Measurements from ENCODE around the gene MTMR12. TPM values are rescaled to one million over a fixed set of nuclear protein-coding genes. Genes with fewer than 3 reads are reported as not detected.
"Not testable (repeated sequence)": the region's sequence is repeated elsewhere in the genome, so short reads cannot be mapped to it uniquely, and the experiment has no call there.

The MTMR12 gene
- total RNA-seq, 2 experiments from 2014 or later, result 28.6 to 29.6 TPM

DNA sequence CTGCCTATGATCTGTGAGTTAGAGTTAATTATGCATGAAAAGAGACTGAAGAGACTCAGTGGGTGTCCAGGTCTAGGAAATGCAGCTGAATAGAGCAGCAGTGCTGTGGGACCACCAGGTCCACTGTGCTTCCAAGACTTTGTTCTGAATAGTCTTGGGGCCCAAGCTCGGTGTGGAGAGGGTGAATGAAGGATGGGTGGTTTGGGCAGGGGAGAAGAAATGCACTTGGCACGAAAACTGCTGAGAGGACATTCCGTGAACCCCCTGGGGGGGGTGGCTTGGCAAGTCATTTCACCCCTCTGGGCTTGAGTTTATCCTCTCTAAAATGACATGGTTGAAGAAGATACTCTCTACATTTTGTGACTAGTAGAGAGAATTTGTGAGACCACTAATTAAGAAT lies 102.6 kb downstream of the MTMR12 start:
- peaks cover 20% of the 10 kb centered on the region for H3K4me1 Mint-ChIP-seq
- CTCF ChIA-PET, result interaction anchor here (0.5 to 0.7 kb wide), 3 partner anchors 22 to 132 kb away, joined by 3 read pairs; no protein-coding TSS in a partner anchor
- peak overlapping the region; percentile 86 for H3K27ac Mint-ChIP-seq
- no peak overlapping the region for H3K4me3 Mint-ChIP-seq
- peaks cover 3% of the 10 kb centered on the region for H3K9me3 Mint-ChIP-seq
- POLR2A ChIA-PET, result interaction anchor here (3.5 kb wide), 1 partner anchor 36 kb away, joined by 38 read pairs; the partner anchor contains the start of gene GOLPH3
- H3K36me3 Mint-ChIP-seq (ENCODE audit: low read depth), result peaks cover 6% of the 10 kb centered on the region
- no peak for DNase-seq
- no peaks in the 10 kb centered on the region for H3K27me3 Mint-ChIP-seq

- H3K4me1 Mint-ChIP-seq, result peaks cover 20% of the 10 kb centered on the region
- H3K4me3 Mint-ChIP-seq; H3K9me3 Mint-ChIP-seq; H3K27me3 Mint-ChIP-seq; H3K36me3 Mint-ChIP-seq (ENCODE audit: low read depth); H3K27ac Mint-ChIP-seq; DNase-seq; CTCF ChIA-PET: not testable (repeated sequence)
- POLR2A ChIA-PET, result interaction anchor here (3.5 kb wide), 1 partner anchor 35 kb away, joined by 38 read pairs; the partner anchor contains the start of gene GOLPH3
Observed at GRCh38 chr5:32208837-32209236, 103.9 kb downstream of the MTMR12 start.

DNA sequence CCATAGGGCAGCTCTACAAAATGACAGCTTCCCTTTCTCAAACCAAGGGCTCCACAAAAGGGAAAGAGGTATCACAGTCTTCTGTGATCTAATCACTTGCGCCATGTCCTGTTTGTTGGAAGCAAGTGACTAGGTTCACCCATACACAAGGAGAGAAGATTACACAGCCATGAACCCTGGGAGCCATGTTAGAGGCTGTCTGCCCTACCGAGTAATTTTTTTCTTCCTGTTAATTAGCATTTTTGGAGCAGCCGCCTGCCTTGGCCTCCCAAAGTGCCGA lies 105.4 kb downstream of the MTMR12 start:
- Mint-ChIP-seq H3K27me3 (no peaks in the 10 kb centered on the region), H3K4me1 (peaks cover 20% of the 10 kb centered on the region), H3K36me3 (ENCODE audit: low read depth) (peaks cover 6% of the 10 kb centered on the region), H3K4me3 (no peak overlapping the region), H3K9me3 (peaks cover 3% of the 10 kb centered on the region), H3K27ac (no peak overlapping the region)
- CTCF ChIA-PET, result interaction anchor here (0.9 kb wide), 1 partner anchor 24 kb away, joined by 5 read pairs; no protein-coding TSS in a partner anchor
- DNase-seq, result no peak
- POLR2A ChIA-PET, result interaction anchor here (0.5 to 0.7 kb wide), 2 partner anchors 33 to 42 kb away, joined by 3 to 4 read pairs; partner anchors contain the start of gene GOLPH3

- Mint-ChIP-seq H3K9me3 (peaks cover 3% of the 10 kb centered on the region), H3K27ac (no peak overlapping the region), H3K27me3 (peaks cover 1% of the 10 kb centered on the region), H3K36me3 (ENCODE audit: low read depth) (peaks cover 6% of the 10 kb centered on the region), H3K4me1 (peaks cover 20% of the 10 kb centered on the region), H3K4me3 (no peak overlapping the region)
- DNase-seq, result no peak
- ChIA-PET CTCF (interaction anchor here (0.6 to 0.9 kb wide), 2 partner anchors 25 to 173 kb away, joined by 5 to 6 read pairs; no protein-coding TSS in a partner anchor), POLR2A (interaction anchor here (0.5 to 1.0 kb wide), 3 partner anchors 32 to 41 kb away, joined by 3 to 4 read pairs (median 4); partner anchors contain the start of gene GOLPH3)
Observed at GRCh38 chr5:32206509-32207354, 106.0 kb downstream of the MTMR12 start.

GRCh38 chr5:32206053-32206452 lies 106.7 kb downstream of the MTMR12 start:
- peaks cover 6% of the 10 kb centered on the region for H3K36me3 Mint-ChIP-seq (ENCODE audit: low read depth)
- CTCF ChIA-PET, result interaction anchor here (0.6 kb wide), 1 partner anchor 174 kb away, joined by 6 read pairs; no protein-coding TSS in a partner anchor
- no peak for DNase-seq
- H3K27me3 Mint-ChIP-seq, result peaks cover 4% of the 10 kb centered on the region
- POLR2A ChIA-PET, result interaction anchor here (1.0 kb wide), 1 partner anchor 31 kb away, joined by 4 read pairs; no protein-coding TSS in a partner anchor
- H3K27ac Mint-ChIP-seq, result no peak overlapping the region
- no peak overlapping the region for H3K4me3 Mint-ChIP-seq
- peaks cover 3% of the 10 kb centered on the region for H3K9me3 Mint-ChIP-seq
- peaks cover 16% of the 10 kb centered on the region for H3K4me1 Mint-ChIP-seq

- CTCF ChIA-PET, result no interaction called here
- POLR2A ChIA-PET, result no interaction called here
- H3K36me3 Mint-ChIP-seq (ENCODE audit: low read depth), result no peaks in the 10 kb centered on the region
Observed at GRCh38 chr5:32202394-32202793, 110.3 kb downstream of the MTMR12 start.

DNA sequence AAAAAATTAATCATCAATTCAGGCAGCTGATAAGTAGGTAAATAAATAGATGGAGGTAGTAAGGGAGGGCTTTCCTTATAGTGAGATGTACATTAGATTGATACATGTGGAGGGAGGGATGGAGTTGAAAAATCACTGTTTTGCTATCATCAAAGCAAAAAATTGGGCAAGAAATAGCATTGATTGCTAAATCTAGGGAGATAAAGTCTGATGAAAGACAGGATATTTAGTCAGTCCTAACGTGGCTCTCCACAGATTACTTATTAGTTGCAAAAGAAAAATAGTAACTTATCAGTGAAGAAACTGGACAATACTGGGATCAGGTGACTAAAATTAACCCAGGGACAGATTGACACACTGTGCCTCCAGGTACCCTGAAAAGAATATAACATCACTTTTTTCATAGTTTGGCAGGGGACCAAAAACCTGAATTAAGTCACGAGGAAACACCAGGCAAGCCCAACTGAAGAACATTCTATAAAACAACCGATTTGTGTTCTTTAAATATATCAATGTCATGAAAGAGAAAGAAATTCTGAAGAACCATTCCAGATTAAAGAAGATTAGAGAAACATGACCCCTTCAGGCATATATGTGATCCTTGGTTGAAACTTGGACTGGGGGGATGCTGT lies 111.5 kb downstream of the MTMR12 start:
- H3K9me3 Mint-ChIP-seq, result no peaks in the 10 kb centered on the region

More at GRCh38 chr5:32202394-32202793, 110.3 kb downstream of the MTMR12 start:
- DNase-seq, result no peak
- H3K4me3 Mint-ChIP-seq, result no peak overlapping the region
- peaks cover 4% of the 10 kb centered on the region for H3K27me3 Mint-ChIP-seq
- peaks cover 5% of the 10 kb centered on the region for H3K4me1 Mint-ChIP-seq
- H3K9me3 Mint-ChIP-seq, result no peaks in the 10 kb centered on the region
- no peak overlapping the region for H3K27ac Mint-ChIP-seq

GRCh38 chr5:32197032-32197431 lies 115.7 kb downstream of the MTMR12 start:
- no peak for DNase-seq
- POLR2A ChIA-PET, result no interaction called here
- H3K4me3 Mint-ChIP-seq, result no peak overlapping the region
- H3K36me3 Mint-ChIP-seq (ENCODE audit: low read depth), result no peaks in the 10 kb centered on the region
- no peak overlapping the region for H3K27ac Mint-ChIP-seq
- peaks cover 18% of the 10 kb centered on the region for H3K27me3 Mint-ChIP-seq
- H3K4me1 Mint-ChIP-seq, result no peaks in the 10 kb centered on the region
- CTCF ChIA-PET, result no interaction called here
- H3K9me3 Mint-ChIP-seq, result no peaks in the 10 kb centered on the region

More for the DNA sequence above, 111.5 kb downstream of the MTMR12 start:
- Mint-ChIP-seq H3K4me3 (no peak overlapping the region), H3K27me3 (peaks cover 7% of the 10 kb centered on the region), H3K36me3 (ENCODE audit: low read depth) (no peaks in the 10 kb centered on the region), H3K27ac (no peak overlapping the region), H3K4me1 (no peaks in the 10 kb centered on the region)
- no peak for DNase-seq
- ChIA-PET CTCF (no interaction called here), POLR2A (no interaction called here)

GRCh38 chr5:32195265-32195664 lies 117.5 kb downstream of the MTMR12 start:
- ChIA-PET CTCF (no interaction called here), POLR2A (no interaction called here)
- no peaks in the 10 kb centered on the region for H3K9me3 Mint-ChIP-seq
- H3K27me3 Mint-ChIP-seq, result peaks cover 15% of the 10 kb centered on the region
- DNase-seq, result no peak
- no peaks in the 10 kb centered on the region for H3K4me1 Mint-ChIP-seq
- H3K4me3 Mint-ChIP-seq, result no peak overlapping the region
- no peak overlapping the region for H3K27ac Mint-ChIP-seq
- no peaks in the 10 kb centered on the region for H3K36me3 Mint-ChIP-seq (ENCODE audit: low read depth)

DNA sequence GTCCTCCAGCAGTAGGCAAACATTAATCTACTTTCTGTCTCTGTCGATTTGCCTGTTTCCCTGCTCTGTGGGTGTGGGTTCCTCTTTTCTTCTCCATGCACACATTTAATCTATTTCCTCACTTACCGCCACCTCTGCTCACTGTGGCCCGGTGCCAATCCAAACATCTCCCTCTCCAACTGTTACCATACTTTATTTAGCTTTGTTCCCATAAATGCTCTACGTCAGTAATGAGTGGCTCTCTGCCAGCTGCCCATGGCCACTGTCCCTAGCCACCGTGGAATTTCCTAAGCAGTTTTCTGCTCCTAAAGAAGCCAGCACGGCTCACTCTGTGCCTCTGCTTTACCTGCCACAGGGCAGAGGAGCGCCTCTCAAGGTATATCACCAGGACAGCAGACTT lies 119.1 kb downstream of the MTMR12 start:
- POLR2A ChIA-PET, result interaction anchor here (1.0 kb wide), 1 partner anchor 18 kb away, joined by 3 read pairs; no protein-coding TSS in a partner anchor
- CTCF ChIA-PET, result no interaction called here
- no peak for DNase-seq
- Mint-ChIP-seq H3K9me3 (no peaks in the 10 kb centered on the region), H3K36me3 (ENCODE audit: low read depth) (no peaks in the 10 kb centered on the region), H3K27ac (no peak overlapping the region), H3K27me3 (peaks cover 15% of the 10 kb centered on the region), H3K4me1 (no peaks in the 10 kb centered on the region), H3K4me3 (no peak overlapping the region)

GRCh38 chr5:32190095-32190494 lies 122.6 kb downstream of the MTMR12 start:
- DNase-seq, result no peak
- Mint-ChIP-seq H3K4me3 (no peak overlapping the region), H3K4me1 (no peaks in the 10 kb centered on the region), H3K9me3 (no peaks in the 10 kb centered on the region), H3K27ac (no peak overlapping the region), H3K27me3 (peaks cover 9% of the 10 kb centered on the region), H3K36me3 (ENCODE audit: low read depth) (no peaks in the 10 kb centered on the region)
- ChIA-PET CTCF (interaction anchor here (2.8 kb wide), 1 partner anchor 42 kb away, joined by 8 read pairs; no protein-coding TSS in a partner anchor), POLR2A (no interaction called here)

- Mint-ChIP-seq H3K4me3 (no peak overlapping the region), H3K9me3 (no peaks in the 10 kb centered on the region), H3K27ac (no peak overlapping the region), H3K27me3 (no peaks in the 10 kb centered on the region), H3K4me1 (peaks cover 1% of the 10 kb centered on the region), H3K36me3 (ENCODE audit: low read depth) (no peaks in the 10 kb centered on the region)
- ChIA-PET CTCF (no interaction called here), POLR2A (no interaction called here)
- DNase-seq, result no peak
Observed at GRCh38 chr5:32187675-32188074, 125.1 kb downstream of the MTMR12 start.

- H3K9me3 Mint-ChIP-seq, result no peaks in the 10 kb centered on the region
- H3K36me3 Mint-ChIP-seq (ENCODE audit: low read depth), result no peaks in the 10 kb centered on the region
- no peak overlapping the region for H3K27ac Mint-ChIP-seq
- no peak overlapping the region for H3K4me3 Mint-ChIP-seq
- ChIA-PET CTCF (no interaction called here), POLR2A (interaction anchor here (2.7 kb wide), 1 partner anchor 9 kb away, joined by 8 read pairs; the partner anchor contains the start of gene GOLPH3)
- peaks cover 2% of the 10 kb centered on the region for H3K27me3 Mint-ChIP-seq
- DNase-seq, result no peak
- peaks cover 4% of the 10 kb centered on the region for H3K4me1 Mint-ChIP-seq
Observed at GRCh38 chr5:32182463-32183063, 130.2 kb downstream of the MTMR12 start.

Measured in activated CD4-positive, alpha-beta memory T cell treated with anti-CD3 and anti-CD28 coated beads, Interleukin-2, amount 10 ng/mL, durations not matched to agents 7 days and 5 days (primary cell).